Activated naive CD8-positive, alpha-beta T cell (primary cell): ENCODE measurements around the gene AHDC1.
A peak's percentile ranks its signal among the peaks of the same experiment; 100 is the strongest.
"Not testable (repeated sequence)": the region's sequence is repeated elsewhere in the genome, so short reads cannot be mapped to it uniquely, and the experiment has no call there.

ENCODE experiments used
- H3K27ac Mint-ChIP-seq: one replicate; pipeline ENCODE4 v1.8.0; 2021; ENCODE audit warnings: mixed read lengths
- H3K27me3 Mint-ChIP-seq: one replicate; pipeline ENCODE4 v1.8.0; 2021; ENCODE audit warnings: mixed read lengths
- H3K36me3 Mint-ChIP-seq: one replicate; pipeline ENCODE4 v1.8.0; 2021; ENCODE audit warnings: mixed read lengths
- H3K4me1 Mint-ChIP-seq: one replicate; pipeline ENCODE4 v1.8.0; 2021; ENCODE audit warnings: low read depth, mixed read lengths
- H3K4me3 Mint-ChIP-seq: one replicate; pipeline ENCODE4 v1.8.0; 2021; ENCODE audit warnings: mild to moderate bottlenecking, mixed read lengths
- H3K9me3 Mint-ChIP-seq: one replicate; pipeline ENCODE4 v1.8.0; 2021; ENCODE audit warnings: low read depth, mixed read lengths

The AHDC1 gene

DNA sequence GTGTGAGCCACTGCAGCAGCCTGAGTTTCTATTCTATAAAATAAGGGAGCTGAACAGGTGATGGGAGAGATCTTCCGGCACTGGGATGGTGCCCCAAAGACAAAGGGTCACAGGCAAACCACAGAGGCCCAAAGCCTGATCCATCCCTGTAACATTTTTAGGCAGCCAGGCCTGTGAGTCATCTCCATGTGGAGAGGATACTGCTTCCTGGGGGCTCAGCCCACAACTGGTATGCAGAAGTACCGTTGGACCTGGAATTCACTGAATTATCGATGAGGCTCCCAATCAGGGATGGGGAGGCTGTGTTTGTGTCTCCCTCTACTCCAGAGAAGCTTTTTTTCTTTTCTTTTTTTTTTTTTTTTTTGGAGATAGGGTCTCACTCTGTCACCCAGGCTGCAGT lies 65.2 kb downstream of the AHDC1 start:
- H3K36me3 Mint-ChIP-seq = peaks cover 2% of the 10 kb centered on the region
- no peaks in the 10 kb centered on the region for H3K9me3 Mint-ChIP-seq
- H3K4me3 Mint-ChIP-seq = no peak overlapping the region
- no peak overlapping the region for H3K27ac Mint-ChIP-seq
- H3K27me3 Mint-ChIP-seq = no peaks in the 10 kb centered on the region
- H3K4me1 Mint-ChIP-seq = peaks cover 7% of the 10 kb centered on the region

DNA sequence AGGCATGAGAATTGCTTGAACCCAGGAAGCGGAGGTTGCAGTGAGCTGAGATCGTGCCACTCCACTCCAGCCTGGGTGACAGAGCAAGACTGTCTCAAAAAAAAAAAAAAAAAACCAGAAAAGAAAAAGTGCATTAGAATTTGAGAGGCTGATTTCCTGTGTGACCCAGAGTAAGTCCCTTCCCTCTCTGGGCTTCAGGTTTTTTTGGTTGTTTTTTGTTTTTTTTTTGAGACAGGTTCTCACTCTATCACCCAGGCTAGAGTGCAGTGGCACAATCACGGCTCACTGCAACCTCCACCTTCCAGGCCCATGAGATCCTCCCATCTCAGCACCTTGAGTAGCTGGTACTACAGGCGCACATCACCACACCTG lies 65.7 kb downstream of the AHDC1 start:
- H3K27ac Mint-ChIP-seq, H3K4me3 Mint-ChIP-seq, H3K9me3 Mint-ChIP-seq, H3K4me1 Mint-ChIP-seq, H3K27me3 Mint-ChIP-seq, H3K36me3 Mint-ChIP-seq: not testable (repeated sequence)

GRCh38 chr1:27536767-27537166 lies 67.2 kb downstream of the AHDC1 start:
- H3K9me3 Mint-ChIP-seq = no peaks in the 10 kb centered on the region
- no peaks in the 10 kb centered on the region for H3K36me3 Mint-ChIP-seq
- no peak overlapping the region for H3K27ac Mint-ChIP-seq
- peaks cover 15% of the 10 kb centered on the region for H3K4me1 Mint-ChIP-seq
- H3K4me3 Mint-ChIP-seq = no peak overlapping the region
- no peaks in the 10 kb centered on the region for H3K27me3 Mint-ChIP-seq

DNA sequence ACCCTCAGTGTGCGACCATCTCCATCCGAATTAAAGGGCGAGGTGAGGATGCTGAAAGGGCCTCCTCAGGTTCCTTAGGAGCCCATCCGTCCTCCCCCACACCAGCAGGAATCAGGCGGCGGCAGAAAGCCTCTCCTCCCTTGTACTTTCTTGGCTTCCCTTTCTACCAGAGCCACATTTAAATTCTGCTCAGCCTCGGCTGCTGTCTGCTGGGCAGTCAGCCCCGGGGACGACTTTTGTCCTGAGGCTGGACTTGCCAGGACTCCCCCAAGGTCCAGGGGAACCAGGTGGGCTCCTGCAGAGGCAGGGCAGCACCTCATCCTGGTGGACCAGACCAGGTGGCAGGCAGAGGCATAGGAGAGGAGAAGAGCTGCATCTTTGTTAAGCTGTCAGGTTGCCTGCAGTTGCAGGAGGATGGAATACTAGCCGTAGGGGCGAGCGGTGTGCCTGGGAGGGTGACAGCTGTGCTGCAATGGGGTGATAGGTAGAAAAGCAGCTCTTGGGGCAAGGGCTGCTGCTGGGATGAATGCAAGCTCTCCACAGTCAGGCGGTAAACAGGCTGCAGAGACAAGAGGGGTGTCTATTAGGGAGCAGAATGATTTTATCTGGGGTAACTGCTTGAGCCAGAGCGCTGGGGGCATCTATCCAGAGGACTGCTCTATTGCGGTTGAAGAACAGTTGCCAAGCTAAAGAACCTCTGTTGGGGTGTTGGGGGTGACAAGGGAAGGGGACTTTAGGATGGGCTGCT lies 67.8 kb downstream of the AHDC1 start:
- peaks cover 16% of the 10 kb centered on the region for H3K4me1 Mint-ChIP-seq
- no peaks in the 10 kb centered on the region for H3K36me3 Mint-ChIP-seq
- no peak overlapping the region for H3K27ac Mint-ChIP-seq
- H3K4me3 Mint-ChIP-seq = no peak overlapping the region
- no peaks in the 10 kb centered on the region for H3K9me3 Mint-ChIP-seq
- H3K27me3 Mint-ChIP-seq = no peaks in the 10 kb centered on the region

GRCh38 chr1:27535386-27535785 lies 68.6 kb downstream of the AHDC1 start:
- Mint-ChIP-seq H3K36me3 (no peaks in the 10 kb centered on the region), H3K27ac (peak overlapping the region; percentile 34), H3K27me3 (no peaks in the 10 kb centered on the region), H3K4me1 (peaks cover 16% of the 10 kb centered on the region), H3K9me3 (no peaks in the 10 kb centered on the region), H3K4me3 (no peak overlapping the region)

GRCh38 chr1:27531959-27532685 lies 71.8 kb downstream of the AHDC1 start:
- Mint-ChIP-seq H3K4me1 (peaks cover 26% of the 10 kb centered on the region), H3K36me3 (no peaks in the 10 kb centered on the region), H3K27ac (peak overlapping the region; percentile 51), H3K9me3 (no peaks in the 10 kb centered on the region), H3K4me3 (no peak overlapping the region), H3K27me3 (no peaks in the 10 kb centered on the region)

- H3K4me3 Mint-ChIP-seq = no peak overlapping the region
- H3K4me1 Mint-ChIP-seq = peaks cover 43% of the 10 kb centered on the region
- H3K9me3 Mint-ChIP-seq = no peaks in the 10 kb centered on the region
- no peaks in the 10 kb centered on the region for H3K27me3 Mint-ChIP-seq
- no peaks in the 10 kb centered on the region for H3K36me3 Mint-ChIP-seq
- H3K27ac Mint-ChIP-seq = no peak overlapping the region
Observed at GRCh38 chr1:27530192-27530591, 73.8 kb downstream of the AHDC1 start.

DNA sequence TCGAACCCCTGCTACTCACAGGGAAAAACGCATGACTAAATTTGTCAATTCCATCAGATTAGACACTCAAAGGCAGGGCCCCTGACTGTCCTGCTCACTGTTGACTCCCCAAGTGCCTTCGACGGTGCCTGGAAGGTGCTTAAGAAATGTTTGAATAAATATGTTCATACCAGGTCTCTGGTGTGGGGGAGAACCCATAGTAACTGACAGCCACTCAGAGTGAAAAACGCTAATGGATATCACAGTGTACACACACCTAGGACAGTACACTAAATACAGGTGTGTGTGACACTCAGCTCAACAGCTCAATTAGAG lies 74.3 kb downstream of the AHDC1 start:
- peak overlapping the region; percentile 56 for H3K4me3 Mint-ChIP-seq
- no peaks in the 10 kb centered on the region for H3K36me3 Mint-ChIP-seq
- peaks cover 48% of the 10 kb centered on the region for H3K4me1 Mint-ChIP-seq
- no peak overlapping the region for H3K27ac Mint-ChIP-seq
- H3K9me3 Mint-ChIP-seq = no peaks in the 10 kb centered on the region
- no peaks in the 10 kb centered on the region for H3K27me3 Mint-ChIP-seq

- H3K27ac Mint-ChIP-seq = peak overlapping the region; percentile 41
- no peaks in the 10 kb centered on the region for H3K27me3 Mint-ChIP-seq
Observed at GRCh38 chr1:27528818-27529703, 74.9 kb downstream of the AHDC1 start.

DNA sequence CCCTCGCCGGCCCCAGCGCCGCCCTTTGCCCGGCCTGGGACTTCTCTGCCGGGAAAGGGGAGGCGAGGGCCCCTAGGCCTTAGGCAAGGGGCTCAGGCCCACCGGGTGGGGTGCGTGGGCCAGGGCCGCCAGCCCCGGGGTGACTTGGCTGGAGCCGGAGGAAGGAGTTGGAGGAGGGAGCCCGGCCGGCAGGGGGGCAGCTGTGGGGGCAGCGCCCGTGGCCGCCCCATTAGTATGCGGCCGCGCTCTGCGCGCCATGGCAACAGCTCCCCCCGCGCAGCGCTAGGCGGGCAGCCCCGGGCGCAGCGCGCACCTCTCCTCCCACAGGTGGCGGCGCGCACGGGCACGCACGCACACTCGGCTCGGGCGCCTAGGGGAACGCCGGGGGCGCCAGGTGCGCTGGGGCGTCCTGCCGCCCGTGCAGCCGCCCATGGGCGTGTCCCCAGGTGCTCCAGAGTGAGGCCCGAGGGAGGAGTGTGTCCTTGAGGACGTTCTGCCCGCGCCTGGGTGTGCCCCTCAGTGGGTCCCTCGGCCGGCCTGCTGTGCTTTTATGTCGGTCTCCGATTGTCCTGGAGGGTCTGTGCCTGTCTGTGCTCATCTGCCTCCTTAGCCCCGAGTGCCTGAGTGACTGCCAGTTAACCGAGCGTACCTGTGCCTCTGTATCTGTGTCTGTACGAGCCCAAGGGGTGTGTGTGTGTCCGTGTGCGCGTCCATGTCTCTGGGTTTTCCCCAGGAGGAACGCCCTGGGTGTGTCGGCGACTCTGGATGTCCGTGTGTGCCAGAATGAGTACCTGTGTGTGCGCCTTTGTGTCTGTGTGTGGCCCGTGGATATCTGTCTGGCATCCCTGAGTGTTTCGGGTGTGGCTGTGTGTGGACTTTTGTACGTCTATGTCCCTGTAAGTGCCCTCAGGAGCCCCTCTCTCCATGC lies 75.8 kb downstream of the AHDC1 start:
- Mint-ChIP-seq H3K27ac (peak overlapping the region; percentile 41), H3K9me3 (no peaks in the 10 kb centered on the region), H3K36me3 (no peaks in the 10 kb centered on the region), H3K27me3 (no peaks in the 10 kb centered on the region), H3K4me1 (peaks cover 61% of the 10 kb centered on the region), H3K4me3 (peak overlapping the region; percentile 84)

More at GRCh38 chr1:27528818-27529703, 74.9 kb downstream of the AHDC1 start:
- Mint-ChIP-seq H3K4me1 (peaks cover 54% of the 10 kb centered on the region), H3K36me3 (no peaks in the 10 kb centered on the region), H3K9me3 (no peaks in the 10 kb centered on the region), H3K4me3 (peak overlapping the region; percentile 84)

DNA sequence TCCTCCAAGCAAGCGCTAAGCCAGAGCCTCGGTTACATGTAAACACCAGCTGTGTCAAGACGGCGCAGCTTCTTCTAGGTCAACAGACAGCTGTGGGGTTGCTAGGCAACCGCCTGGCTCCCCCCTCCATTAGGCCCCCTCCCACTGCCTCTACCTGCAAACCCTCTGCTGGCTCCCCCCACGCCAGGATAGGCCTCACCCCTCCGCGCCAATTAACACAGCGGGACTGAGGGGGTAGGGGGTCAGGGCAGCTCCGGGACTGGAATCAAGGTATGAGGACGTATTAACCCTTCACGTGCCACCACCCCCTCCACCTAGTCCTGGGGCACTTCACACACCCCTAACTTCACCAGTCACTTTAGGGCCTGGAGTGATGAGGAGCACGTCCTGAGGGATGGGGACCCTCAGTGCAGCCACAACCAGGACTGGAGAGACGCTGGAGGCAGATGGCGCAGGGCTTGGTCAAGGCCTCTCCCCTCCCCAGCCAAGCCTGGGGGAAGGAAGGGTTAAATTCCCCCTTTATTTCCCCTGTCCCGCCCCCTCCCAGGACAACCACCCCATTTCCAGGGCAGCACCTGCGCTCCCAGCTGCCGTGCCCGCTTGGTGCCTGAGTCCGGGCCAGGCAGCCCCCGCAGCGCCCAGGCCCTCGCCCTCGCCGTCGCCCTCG lies 76.6 kb downstream of the AHDC1 start:
- H3K4me1 Mint-ChIP-seq = peaks cover 62% of the 10 kb centered on the region
- no peaks in the 10 kb centered on the region for H3K9me3 Mint-ChIP-seq
- no peak overlapping the region for H3K27ac Mint-ChIP-seq
- H3K27me3 Mint-ChIP-seq = no peaks in the 10 kb centered on the region
- H3K4me3 Mint-ChIP-seq = peak overlapping the region; percentile 40
- no peaks in the 10 kb centered on the region for H3K36me3 Mint-ChIP-seq

- peak overlapping the region; percentile 77 for H3K4me3 Mint-ChIP-seq
- no peaks in the 10 kb centered on the region for H3K9me3 Mint-ChIP-seq
- peaks cover 62% of the 10 kb centered on the region for H3K4me1 Mint-ChIP-seq
- no peaks in the 10 kb centered on the region for H3K27me3 Mint-ChIP-seq
- peak overlapping the region; percentile 88 for H3K27ac Mint-ChIP-seq
- H3K36me3 Mint-ChIP-seq = no peaks in the 10 kb centered on the region
Observed at GRCh38 chr1:27526569-27527222, 77.2 kb downstream of the AHDC1 start.
